Cardiac septum (tissue), 1 donor: ENCODE measurements around the gene FUT1. TPM values are rescaled to one million over a fixed set of nuclear protein-coding genes. Genes with fewer than 3 reads are reported as not detected.

Experiments used
- DNase-seq: peaks from one replicate; pipeline ENCODE4 v3.0.0-alpha.2; 2020; ENCODE audit warnings: low spot score
- intact Hi-C: fragments of 100-400 bp; cut with DNase I; formaldehyde crosslinking; loops from one replicate; pipeline ENCODE4 v1.14.0; 2022
- total RNA-seq: library from RNA; stranded (reverse); fragmentation: NEBNext Ultra II Directional; extraction: Animal tissue kit (Norgen Biotek cat#: 25700); gene quantifications from one replicate; pipeline ENCODE4 v1.2.1, GENCODE V29; 2021
- donor health status: DM: no; HTN: no; CAD: no.

The FUT1 gene
- total RNA-seq, 1 donor from 2014 or later: 1.6 TPM

DNA sequence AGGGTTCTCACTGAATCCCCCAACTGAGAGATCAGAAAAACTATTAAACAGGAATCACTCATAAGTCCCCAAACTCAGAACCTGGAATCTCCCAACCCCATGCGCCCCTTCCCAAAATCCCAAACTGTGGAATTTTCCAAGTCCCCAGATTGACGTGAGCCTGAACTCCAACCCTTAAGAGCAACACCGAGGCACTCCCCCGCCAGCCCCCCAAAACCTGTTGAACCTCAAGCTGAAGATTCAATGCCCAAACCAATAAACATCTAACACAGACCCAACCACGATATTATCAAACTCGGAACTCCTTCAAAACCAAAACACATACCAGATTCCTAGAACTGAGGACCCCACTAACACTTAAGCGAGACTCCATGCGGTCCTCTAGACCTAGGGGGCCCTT lies 6.3 kb downstream of the FUT1 start:
- intact Hi-C loops: no loop called here
- DNase-seq: no peak

DNA sequence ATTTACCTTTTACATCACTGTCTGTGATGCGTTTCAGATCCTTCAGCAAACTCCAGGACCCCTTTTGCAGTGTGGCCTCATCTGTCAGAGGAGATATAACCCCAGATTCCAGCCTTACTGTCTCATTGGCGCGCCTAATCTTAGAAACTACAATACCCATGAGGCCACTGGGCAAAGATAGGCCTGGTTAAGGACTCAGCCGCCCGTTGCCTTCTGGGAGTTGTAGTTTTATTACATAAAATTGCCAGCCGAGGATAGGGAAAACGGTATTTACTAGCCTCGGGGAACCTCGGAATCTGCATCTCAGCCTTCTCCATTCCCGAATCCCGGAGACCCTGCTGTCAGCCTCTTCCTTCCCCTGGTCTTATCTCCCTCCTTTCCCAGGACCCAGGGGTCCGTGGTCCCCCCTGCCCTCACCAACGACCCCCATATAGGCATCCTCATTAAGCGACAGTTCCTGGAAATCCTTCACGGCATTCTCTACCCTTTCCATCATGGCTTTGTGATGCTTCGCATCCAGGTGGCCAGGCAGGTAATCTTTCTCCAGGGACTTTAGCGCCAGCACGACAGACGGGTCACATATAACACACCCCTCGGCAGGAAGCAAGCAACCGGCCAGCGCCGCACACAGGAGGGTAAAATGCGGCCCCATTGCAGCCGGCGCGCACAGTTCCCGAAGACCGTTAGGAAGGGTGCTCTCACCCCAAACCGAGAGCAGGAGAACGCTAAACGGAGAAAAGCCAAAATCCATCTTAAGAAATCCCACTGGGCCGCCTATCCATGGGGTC lies 7.0 kb downstream of the FUT1 start:
- no peak for DNase-seq

DNA sequence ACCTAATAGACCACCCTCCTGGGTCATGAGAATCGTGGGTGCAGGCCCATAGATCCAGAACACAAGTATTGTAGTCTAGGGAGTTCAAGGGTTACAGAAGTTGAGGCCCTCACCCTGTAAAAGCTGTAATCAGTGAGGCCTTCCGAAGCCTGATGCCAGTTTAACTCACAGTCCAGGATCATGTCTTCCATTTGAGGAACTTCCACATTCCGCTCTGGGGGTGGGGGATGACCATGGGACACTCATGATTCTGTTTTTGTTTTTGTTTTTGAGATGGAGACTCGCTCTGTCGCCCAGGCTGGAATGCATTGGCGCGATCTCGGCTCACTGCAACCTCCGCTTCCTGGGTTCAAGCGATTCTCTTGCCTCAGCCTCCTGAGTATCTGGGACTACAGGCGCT lies 10.3 kb downstream of the FUT1 start:
- intact Hi-C loops: no loop called here
- DNase-seq: no peak

More for the DNA sequence above, 7.0 kb downstream of the FUT1 start:
- intact Hi-C loops: no loop called here

DNA sequence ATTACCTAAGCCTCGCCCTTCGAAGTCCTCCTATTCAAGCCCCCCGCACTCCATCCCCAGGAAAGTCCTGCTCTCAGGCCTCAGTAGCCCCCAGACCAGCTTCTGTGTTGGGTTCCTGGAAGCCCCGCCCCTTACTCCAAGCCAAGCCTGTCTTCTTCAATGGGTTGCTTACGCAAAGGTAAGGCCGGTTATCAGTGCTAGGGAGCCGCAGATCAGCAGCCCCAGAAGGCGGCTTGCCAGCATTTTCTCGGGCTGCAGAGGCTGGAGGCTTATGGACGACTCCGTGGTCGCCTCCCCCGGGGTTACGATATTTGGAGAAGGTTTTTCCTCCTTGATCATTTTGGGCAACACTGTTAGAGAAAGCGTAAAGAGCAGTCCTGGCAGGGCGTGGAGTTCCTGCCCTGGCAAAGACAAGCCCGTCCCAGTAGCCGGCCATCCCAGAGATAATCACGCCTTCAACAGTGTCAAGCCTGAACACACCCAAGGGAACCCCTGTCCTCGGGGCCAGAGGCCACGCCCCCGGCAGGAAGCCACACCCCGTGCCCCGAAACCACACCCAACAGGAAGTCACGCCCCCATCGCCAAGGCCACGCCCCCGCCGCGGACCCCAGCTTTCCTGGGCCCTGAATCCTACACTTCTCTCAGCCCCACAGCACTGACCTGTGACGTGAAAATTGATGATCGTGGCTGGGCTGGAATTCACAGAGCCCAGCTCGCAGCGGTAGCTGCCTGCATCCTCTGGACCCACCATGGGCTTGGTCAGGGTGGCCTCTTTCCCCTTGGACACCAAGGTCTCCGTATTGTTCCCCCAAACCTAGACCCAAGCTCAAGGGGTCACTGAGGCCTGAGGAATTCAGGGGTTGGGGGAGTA lies 11.1 kb downstream of the FUT1 start:
- DNase-seq: no peak
- intact Hi-C loops: no loop called here

DNA sequence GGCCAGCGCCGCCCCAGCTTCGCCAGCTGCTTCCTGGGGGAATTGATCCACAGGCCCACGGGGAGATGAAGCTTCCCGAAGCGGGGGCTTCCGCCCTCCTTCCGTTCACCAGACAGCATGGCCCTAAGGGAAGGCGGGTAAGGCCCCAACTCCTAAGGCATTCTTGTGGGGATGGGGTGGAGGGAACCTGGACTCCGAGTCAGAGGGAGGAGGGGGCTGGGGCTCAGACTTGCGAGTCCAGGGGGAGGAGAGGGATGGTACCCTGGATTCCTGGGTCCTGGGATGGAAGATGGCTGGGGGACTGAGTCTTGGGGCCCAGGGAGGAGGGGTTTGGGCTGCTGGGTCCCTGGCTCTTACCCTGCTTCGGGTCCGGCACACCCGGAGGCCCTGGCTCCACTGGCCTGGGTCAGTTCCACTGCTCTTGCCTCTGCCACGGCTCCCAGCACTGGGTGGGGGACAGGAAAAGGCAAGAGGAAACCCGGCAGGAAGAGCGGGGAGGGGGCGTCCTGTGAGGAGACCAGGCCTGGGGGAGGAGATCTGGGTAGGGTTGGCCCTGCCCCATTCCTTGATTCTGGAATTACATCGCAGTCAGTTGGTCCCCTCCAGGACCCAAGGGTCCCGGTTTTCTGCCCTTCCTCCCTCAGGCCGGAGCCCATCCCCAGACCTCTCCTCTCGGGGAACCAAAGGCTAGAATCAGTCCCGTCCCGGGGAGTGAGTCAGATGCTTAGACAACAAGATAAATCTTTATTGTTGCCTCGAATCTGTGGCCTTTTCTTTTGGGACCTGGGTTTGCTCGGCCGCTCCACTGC lies 12.1 kb downstream of the FUT1 start, which contains the start of gene RASIP1:
Gene RASIP1 (minus strand): TSS at position 447 of the 809 bp plus-strand sequence. CDS start 328 bp downstream, at position 119.
- DNase-seq: no peak
- intact Hi-C loops: no loop called here

DNA sequence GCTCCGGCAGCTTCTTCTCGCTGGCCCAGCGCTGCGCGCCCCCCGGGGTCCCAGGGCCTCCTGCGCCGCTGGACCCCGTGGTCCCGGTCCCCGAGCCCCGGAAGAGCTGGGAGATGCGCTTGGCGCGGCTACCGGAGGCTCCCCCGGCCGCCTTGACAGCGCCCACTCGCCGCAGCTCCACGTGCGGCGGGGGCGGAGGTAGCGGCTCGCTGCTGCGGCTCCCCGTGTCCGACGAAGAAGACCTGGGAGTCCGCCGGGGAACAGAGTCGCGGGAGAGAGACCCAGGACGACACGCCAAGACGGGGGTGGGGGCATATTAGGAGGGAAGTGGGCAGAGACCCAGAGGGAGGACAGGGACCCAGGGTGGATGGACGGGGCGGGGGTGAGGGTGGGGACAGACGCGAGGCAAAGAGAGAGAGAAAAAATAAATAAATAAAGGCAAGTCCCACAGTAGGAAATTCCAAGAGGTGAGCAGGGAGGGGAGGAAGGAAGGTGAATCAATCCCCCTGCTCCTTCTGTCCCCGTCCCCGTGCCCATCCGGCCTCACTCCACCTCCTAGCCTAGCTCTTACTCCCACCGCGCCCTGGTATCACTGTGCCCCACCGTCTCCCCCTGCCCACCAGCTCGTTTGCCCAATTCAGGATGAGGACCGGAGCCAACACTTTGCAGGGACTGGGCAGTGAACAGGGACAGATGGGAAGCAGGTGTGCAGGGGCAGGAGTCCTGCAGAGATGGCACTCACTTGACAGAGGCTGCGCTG lies 12.9 kb downstream of the FUT1 start:
- no peak for DNase-seq
- intact Hi-C loops: loop anchor here (2.0 kb wide), 1 partner anchor 65 kb away; no protein-coding TSS in a partner anchor

DNA sequence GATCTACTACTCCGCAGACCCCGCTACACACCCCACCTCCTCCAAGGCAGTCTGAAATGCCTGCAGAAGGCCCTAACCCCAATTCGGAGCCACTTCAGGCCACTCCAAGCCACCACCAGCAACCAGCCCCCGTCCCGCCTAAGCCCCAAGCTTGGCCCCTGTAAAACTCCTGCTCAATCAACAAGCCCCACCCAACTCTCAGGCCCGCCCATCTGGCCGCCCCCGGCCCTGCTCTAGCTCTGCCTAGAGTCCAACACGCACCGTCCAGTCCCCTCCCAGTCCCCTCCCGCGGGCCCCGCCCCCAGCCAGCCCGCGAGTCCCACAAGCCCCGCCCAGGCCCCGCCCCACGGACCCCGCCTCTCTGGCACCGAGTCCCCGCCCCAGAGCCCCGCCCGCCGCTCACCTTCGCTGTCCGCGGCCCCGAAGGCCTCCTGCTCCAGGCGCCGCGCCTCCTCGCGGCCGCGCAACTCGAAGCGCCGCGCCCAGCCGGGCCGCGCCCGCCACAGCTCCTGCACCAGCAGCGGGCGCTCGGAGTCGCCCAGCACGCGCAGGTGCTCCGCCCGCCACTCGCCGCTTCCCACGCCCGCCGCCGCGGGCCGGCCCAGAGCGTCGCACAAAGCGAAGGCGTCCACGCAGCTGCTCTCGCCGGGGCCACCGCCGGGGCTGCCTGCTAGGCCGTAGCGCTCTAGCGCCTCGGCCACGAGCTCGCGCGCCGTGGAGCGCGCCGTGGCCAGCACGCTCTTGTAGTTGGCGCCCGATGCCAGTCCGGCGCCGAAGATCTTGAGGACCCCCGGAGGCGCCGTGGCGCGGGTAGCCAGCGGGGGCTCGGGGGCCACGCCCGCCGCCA lies 13.7 kb downstream of the FUT1 start:
- intact Hi-C loops: loop anchor here (2.0 kb wide), 1 partner anchor 64 kb away; no protein-coding TSS in a partner anchor
- DNase-seq: peak; percentile 96

DNA sequence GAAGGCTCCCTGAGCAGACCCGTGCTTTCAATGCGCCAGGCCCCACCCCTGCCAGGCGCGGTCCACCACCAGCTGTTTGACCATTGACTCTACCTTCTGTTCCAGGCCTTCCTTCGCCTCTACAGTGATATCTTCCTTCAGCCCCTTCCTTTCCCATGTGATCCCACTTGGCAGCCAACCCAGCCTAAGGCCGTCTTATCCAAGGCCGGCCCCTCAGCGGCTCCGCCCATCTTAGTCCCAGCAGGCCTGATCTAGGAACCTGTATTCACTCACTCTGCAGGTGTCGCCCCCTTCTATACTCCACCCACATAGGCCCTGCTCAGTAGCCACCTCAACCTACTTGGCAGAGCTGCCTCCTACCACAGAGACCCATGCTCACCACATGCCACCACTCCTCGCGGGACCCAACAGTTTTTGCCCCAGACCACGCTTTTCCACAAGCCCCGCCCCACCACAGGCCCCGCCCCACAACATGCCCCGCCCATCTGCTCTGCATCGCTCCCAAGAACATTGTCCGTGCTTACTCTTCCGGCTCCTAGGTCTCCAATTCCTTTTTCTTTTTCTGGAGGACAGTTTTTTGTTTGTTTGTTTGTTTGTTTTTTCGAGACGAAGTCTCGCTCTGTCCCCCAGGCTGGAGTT lies 15.0 kb downstream of the FUT1 start:
- DNase-seq: no peak
- intact Hi-C loops: no loop called here

DNA sequence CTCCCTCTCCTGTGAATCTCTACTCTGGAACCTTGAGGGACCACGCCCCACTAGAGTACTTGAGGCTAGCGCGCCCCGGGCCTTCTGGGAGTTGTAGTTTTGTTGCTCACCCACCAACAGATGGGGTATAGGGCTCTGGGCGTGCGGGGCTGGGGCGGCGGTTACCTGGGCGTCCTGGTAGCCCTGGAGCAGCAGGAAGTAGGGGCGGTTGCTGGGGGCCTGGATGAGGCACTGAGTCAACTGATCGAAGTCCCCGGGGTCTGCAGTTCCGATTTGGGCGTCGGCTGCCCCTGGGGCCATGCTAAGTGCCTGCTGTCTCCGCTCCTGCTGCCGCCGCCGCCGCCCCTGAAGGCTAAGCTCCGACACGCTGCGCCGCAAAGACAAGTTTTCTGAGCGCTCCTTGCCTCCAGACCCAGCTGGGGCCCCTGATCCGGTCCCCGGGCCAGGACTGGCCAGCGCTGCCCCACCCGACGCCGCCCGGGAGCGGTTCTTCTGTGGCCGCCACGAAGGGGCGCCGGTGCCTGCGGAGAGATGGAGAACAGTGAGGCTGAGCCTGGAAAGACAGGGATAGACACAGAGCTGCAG lies 17.3 kb downstream of the FUT1 start:
- intact Hi-C loops: no loop called here
- DNase-seq: no peak

DNA sequence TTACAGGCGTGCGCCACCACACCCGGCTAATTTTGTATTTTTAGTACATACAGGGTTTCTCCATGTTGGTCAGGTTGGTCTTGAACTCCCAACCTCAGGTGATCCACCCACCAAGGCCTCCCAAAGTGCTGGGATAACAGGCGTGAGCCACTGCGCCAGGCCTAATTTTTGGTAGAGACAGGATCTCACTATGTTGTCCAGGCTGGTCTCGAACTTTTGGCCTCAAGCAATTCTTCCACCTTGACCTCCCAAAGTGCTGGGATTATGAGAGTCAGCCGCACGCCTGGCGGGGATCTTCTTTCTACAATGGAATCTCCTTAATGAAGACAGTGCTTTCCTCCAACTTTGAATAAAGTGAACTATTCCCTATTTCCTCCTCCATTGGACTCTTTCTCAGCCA lies 17.8 kb downstream of the FUT1 start:
- intact Hi-C loops: no loop called here
- no peak for DNase-seq

DNA sequence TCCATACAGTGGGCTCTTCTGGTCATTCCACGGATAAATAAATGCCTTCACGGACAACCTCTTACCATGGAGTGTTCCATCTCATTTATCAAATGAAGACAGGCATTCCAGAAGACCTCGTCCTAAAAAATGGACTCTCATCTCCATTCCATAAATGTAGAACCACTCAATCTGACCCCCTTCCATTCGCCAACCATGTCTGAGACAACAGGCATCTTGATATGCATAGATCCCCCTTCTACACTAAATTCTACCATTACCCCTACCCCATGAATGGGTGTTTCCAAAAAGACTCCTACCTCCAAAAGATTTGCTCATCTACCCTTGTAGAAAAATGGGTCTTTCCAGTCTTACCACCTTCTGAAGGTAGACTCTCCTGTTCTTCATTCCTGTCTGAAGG lies 21.0 kb downstream of the FUT1 start:
- intact Hi-C loops: no loop called here

DNA sequence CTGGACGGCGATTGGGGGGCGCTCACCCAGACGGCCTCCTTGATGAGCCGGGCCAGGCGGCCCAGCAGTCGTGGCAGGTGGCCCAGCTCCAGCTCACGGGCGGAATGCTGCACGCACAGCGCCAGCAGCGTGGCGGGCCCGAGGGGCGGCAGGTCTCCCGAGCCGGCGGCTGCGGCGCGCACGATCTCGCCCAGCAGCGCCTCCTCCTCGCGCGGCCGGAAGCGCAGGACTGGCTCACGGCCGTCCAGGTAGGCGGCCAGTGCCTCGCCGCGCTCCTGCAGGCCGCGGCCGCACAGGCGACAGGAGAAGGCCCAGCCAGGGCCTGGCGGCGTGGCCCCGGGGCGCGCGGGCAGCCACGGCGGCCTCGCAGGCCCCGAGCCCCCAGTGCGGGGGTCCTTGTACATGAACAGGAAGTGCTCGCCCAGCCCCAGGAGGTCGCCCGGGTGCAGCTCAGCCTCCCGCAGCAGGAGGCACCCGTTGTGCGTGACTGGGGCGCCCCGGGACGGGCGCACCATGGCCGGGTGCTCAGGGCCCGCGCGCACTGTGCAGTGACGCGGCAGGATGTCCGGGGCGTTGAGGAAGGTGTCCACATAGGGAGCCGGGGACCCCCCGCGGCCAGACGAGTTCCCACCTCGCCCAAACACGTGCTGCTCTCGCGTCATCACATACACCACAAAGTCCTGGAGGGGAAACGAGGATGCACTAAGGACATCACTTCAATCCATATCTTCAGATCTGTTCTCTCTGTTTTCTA lies 23.4 kb downstream of the FUT1 start:
- DNase-seq: no peak
- intact Hi-C loops: no loop called here

More for the DNA sequence above, 21.0 kb downstream of the FUT1 start:
- no peak for DNase-seq

DNA sequence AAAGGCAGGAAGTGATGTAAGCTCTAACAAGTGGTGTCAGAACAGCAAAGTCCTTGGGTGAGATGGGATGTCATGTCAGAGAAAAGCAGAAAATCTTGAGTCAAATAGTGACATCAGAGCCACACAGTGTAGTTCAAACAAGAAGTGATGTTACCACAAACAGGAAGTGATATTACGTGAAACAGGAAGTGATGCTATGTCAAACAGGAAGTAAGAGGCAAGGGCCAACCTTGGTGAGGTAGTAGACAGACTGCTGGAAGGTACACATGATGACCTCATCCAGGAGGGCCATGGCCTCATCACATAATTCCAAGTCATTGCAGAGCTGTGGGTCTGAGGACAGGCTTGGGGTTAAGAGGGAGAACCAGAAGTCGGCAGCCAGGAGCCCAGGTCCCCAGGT lies 25.9 kb downstream of the FUT1 start:
- intact Hi-C loops: no loop called here
- no peak for DNase-seq

DNA sequence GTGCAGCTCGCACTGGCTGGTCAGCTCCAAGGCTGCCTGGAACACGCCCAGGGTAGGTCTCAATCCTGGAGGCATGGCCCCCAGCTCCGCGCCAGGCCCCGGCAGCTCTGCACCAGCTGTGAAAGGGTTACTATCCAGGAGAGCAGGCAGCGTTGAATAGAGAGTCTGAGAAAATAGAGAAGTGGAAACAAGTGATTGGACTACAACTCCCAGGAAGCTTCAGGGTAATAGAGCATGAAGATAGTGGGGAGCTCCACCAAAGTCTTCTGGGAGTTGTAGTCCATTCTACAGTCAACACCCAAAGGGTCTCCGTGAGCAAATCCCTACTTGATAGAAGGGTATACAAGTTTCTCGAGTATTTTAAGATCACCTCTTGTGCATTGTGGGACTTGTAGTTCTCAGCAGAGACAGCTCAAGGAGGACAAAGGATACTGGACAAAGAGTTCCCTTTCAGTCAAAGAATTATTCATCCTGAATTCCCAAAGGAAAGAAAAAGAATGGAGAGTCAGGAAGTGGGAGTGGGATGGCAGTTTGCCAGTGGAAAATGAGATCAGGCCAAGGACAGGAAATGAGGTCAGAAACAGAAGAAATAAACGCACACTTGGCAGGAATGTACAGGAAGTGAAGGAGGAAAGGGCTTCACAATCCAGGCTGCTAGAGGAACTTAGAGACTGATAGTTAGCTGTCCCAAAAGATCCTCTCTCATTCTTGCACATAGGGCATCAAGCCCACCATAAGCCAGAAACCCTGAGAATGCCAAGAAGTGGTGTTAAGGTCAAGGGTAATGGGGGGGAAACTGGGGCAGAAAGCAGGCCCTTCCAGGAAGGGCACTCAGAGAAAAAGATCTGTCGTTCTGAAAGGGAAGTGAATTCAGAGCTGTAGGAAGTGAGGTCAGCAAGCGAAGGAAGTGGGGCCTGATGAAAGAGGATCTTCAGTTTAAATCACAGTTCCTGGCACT lies 27.4 kb downstream of the FUT1 start:
- intact Hi-C loops: no loop called here
- DNase-seq: no peak

DNA sequence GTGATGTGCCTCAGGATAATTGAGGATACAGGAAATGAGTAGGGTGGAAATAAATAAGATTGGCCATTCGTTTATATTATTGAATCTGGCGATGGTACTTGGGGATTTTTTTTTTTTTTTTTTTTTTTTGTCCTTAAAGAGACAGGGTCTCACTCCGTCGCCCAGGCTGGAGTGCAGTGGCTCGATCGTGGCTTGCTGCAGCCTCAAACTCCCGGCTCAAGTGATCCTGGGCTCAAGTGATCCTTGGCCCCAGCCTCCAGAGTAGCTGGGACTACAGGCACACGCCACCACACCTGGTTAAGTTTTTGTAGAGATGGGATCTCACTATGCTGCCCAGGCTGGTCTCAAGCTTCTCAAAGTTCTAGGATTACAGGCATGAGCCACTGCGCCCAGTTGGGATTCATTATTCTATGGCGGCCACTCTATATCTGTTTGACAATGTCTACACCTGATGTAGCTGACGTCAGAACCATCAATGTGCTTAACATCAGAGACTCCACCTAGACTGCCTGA lies 30.2 kb downstream of the FUT1 start:
- intact Hi-C loops: no loop called here
- no peak for DNase-seq
